C4-2B (cell line): ENCODE measurements around the gene TTI1.

Experiments
- H3K27ac ChIP-seq: fragments of 450-650 bp; 2 replicates; pipeline ENCODE4 v1.5.1; 2017
- ZFX ChIP-seq: fragments of 450-650 bp; IDR thresholded peaks from 2 replicates; pipeline ENCODE4 v1.6.1; 2017
- TF ChIP-seq, protein P1 (sequence below): fragments of 450-650 bp; conservative IDR thresholded peaks from 2 replicates; pipeline ENCODE4 v1.5.1; 2017; ENCODE audit warnings: mild to moderate bottlenecking

The TTI1 gene

GRCh38 chr20:37958856-37959520 is 74.3 kb downstream of the TTI1 start:
- H3K27ac ChIP-seq, result no peak overlapping the region
- TF ChIP-seq, protein P1, sequence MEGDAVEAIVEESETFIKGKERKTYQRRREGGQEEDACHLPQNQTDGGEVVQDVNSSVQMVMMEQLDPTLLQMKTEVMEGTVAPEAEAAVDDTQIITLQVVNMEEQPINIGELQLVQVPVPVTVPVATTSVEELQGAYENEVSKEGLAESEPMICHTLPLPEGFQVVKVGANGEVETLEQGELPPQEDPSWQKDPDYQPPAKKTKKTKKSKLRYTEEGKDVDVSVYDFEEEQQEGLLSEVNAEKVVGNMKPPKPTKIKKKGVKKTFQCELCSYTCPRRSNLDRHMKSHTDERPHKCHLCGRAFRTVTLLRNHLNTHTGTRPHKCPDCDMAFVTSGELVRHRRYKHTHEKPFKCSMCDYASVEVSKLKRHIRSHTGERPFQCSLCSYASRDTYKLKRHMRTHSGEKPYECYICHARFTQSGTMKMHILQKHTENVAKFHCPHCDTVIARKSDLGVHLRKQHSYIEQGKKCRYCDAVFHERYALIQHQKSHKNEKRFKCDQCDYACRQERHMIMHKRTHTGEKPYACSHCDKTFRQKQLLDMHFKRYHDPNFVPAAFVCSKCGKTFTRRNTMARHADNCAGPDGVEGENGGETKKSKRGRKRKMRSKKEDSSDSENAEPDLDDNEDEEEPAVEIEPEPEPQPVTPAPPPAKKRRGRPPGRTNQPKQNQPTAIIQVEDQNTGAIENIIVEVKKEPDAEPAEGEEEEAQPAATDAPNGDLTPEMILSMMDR, result no peak; the same call in 1 of the 2 replicates
- no peak for TF ChIP-seq ZFX

- H3K27ac ChIP-seq, result peak overlapping the region; percentile 71
- no peak for TF ChIP-seq ZFX
- TF ChIP-seq, protein P1, result no peak
Observed at GRCh38 chr20:37956107-37956585, 77.1 kb downstream of the TTI1 start.

GRCh38 chr20:37955511-37955910 is 77.7 kb downstream of the TTI1 start:
- H3K27ac ChIP-seq, result peak overlapping the region; percentile 71
- no peak for TF ChIP-seq ZFX
- TF ChIP-seq, protein P1, result no peak

GRCh38 chr20:37954626-37955025 is 78.6 kb downstream of the TTI1 start:
- TF ChIP-seq, protein P1, result no peak
- no peak for TF ChIP-seq ZFX
- no peak overlapping the region for H3K27ac ChIP-seq

DNA sequence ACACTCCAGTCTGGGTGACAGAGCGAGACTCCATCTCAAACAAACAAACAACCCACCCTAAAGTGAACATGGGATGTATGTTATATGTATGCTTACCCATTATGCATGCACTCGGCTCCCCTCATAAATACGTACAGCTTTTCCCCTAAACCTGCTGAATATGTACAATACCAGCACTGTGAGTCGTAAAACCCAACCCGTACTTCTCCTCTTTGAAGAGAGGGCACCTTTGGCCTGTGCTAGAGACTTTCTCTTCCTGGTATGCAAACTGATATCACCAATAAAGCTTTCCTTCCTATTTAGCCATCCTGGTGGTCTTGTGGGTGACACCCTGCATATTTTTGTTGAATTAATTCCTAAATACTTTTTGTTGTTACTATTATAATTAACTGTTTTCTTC is 79.1 kb downstream of the TTI1 start:
- TF ChIP-seq, protein P1, result no peak
- no peak for TF ChIP-seq ZFX
- H3K27ac ChIP-seq, result no peak overlapping the region

DNA sequence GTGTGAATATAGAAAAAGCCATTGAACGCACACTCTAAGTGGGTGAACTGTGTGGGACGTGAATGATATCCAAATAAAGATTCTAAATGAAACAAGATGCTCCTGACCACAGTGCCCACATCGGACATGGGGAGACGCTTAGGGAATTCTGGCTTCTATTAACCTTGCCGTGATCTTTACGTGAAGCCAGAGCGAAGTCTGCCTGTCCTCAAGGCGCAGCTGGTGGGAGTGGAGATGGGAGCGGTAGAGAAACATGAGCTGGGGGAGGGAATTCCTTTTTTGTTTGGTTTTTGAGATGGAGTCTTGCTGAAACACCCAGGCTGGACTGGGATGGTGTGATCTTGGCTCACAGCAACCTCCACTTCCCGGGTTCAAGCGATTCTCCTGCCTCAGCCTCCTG is 84.3 kb downstream of the TTI1 start:
- no peak overlapping the region for H3K27ac ChIP-seq
- TF ChIP-seq, protein P1, result no peak
- TF ChIP-seq ZFX, result no peak

- H3K27ac ChIP-seq, result no peak overlapping the region
- TF ChIP-seq, protein P1, result no peak
- TF ChIP-seq ZFX, result no peak
Observed at GRCh38 chr20:37947943-37948342, 85.3 kb downstream of the TTI1 start.
